SKM-1 treated with dmso at 0.1 percent for 144 hours (cell line): ENCODE results near the gene EMX1.

Experiments used
- DNase-seq: peaks from one replicate; lab custom pipeline; 2025; ENCODE audit not compliant: unreplicated experiment; lab: John Stamatoyannopoulos, UW

Gene EMX1

GRCh38 chr2:72924353-72925240 is 7.3 kb downstream of the EMX1 start:
- no peak for DNase-seq

DNA sequence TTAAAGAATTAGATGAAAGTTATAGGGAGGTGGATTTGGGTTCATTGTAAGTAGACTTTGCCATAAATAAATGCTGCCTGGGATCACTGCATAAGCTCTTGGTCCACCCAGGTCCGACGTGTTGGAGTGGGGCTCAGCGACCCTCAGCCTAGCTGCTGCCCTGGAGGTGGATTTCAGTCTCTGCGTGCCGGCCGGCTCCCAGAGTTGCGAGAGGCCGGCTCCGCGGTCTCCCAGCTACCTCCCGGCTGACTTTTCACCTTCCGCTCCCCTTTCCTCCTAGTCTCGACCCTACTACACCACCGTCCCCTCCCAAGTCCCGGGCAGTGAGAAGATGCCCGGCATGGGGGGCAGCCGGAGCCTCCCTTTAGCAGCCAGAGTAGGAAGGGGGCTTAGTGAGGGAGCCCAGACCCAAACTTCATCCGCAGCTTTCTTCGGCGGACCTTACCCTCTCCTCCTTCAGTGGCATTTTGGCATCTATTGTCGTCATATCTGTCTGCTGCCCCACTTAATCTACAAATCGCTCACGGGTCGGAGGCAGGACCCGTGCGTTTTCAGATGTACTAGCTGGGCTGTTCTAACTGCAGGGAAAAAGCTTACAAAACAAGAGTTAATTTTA is 8.1 kb downstream of the EMX1 start:
- DNase-seq, result no peak

DNA sequence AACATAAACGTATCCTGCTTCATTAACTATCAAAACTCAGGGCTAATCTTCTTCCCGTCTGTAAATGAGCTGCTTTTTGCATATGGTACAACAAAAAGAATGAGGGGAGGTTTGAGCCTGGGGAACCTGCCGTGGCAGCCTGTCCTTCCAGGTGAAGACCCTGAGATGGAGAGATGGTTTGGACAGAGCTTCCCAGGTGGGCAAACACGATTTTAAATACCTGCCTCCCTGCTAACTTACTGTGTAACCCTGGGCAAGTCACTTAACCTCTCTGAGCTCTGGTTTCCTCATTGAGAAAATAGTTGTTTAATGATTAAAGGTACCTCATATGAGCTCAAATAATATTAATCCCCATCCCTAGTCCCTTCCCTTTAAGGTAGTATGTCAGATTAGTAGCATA is 9.0 kb downstream of the EMX1 start:
- DNase-seq, result no peak

DNA sequence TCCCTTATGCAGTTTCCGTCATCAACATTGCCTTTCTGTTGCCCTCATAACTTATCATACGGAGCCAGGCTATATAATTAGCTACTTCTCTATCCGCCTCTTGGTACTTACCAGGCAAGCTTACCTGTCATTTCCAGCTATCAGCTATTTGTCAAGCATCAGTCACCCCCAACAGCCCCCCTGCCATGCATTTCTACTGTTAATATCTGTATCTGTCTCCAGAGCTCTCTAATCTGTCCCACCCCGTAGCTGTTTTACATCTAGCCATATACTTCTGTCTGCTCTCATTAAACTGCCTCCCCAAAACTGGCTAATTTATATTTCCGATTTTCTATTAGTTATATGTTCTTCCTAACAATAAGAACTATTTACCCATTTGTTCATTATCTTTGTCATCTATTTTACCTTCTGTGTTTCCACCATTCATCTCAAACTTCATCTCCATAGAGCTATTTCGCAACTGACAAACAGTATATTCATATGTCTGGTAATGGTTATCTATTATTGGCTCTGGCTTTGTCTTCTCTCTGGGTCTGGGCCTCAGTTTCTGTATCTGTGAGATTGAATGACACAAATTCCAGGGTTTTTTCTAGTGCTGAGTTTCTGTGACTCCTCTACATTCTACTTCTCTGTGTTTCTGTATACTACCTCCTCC is 9.6 kb downstream of the EMX1 start:
- DNase-seq, result no peak

DNA sequence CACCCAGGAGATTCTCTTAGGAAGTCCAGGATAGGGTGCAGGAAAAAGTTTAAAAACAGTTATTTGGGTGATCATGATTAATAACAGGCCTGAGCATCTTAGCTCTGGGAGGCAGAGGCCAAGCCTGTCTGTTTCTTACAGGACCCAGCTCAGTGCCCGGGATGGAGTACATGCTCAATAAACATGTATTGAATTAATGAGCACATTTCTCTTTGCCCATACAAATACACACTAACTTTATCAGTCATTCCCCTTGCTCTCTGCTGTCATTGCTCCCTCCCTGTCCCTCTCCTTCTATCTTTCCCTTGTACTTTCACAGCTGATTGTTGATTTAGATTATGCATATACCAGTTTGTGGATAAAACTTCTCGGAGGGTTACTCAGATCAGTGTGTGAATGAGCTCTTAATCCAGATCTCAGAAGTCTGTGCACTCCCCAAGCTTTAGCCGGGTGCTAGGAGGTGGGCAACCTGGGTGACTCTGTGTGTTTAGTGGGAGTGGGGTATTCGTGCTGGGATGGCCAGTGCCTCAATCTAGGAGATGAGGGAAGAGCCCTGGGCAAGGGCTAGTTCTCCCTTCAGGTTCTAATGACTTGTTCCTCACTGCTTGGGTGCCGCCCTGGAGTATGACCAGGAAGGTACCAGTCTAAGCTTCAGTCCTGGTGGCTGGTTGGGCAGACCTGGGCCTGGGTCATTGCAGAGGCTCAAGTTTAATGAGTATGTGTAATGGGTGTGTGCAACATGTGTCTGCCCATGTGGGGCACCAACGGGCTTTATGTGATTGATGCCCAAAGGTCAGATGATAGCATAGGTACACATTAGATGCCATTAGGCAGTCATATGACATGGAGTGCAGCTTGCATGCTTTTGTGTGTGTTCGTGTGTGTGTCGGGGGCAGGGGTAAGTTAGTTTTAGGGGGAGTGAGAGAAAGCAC is 10.6 kb downstream of the EMX1 start:
- DNase-seq, result no peak

- no peak for DNase-seq
These were observed 11.7 kb downstream of the EMX1 start for GRCh38 chr2:72929010-72929409.

DNA sequence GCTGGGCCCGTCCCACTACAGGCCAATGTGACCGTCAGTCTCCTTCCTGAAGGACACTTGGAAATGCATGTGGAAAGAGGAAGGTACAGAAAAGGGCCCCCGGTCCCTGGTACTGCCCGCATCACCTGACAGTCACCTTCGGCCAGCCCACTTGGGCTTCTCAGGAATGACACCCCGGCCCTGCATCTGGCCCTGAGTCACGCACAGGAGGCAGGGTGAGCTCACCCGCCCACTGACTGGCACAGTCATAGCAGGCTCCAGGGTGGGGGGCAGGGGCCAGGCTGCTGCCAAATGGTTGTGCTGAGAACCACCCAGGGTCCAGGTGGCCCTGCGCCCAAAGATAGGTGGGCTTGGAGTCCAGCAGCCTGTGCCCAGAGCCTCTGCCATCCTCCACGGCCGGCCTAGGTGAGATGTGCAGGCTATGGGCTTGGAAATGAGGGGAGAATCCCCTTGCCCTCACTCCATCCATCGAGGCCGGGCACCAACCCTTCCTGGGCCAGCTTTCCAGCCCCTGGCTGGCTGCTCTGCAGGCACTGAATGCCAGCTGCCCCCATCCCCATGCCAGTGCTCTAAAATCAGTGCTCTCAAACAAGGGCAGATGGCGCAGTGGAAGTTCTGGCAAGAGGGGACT is 14.1 kb downstream of the EMX1 start:
- DNase-seq, result no peak

- no peak for DNase-seq
These were observed 14.9 kb downstream of the EMX1 start for GRCh38 chr2:72932045-72932740.

DNA sequence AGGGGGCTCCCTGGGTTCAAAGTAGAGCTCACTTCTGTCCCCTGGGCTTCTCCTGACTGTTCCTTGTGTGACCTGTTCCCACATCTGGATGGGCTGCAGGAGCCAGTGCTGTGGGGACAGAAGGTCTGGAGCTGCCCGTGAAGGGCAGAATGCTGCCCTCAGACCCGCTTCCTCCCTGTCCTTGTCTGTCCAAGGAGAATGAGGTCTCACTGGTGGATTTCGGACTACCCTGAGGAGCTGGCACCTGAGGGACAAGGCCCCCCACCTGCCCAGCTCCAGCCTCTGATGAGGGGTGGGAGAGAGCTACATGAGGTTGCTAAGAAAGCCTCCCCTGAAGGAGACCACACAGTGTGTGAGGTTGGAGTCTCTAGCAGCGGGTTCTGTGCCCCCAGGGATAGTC is 15.5 kb downstream of the EMX1 start:
- DNase-seq, result no peak

DNA sequence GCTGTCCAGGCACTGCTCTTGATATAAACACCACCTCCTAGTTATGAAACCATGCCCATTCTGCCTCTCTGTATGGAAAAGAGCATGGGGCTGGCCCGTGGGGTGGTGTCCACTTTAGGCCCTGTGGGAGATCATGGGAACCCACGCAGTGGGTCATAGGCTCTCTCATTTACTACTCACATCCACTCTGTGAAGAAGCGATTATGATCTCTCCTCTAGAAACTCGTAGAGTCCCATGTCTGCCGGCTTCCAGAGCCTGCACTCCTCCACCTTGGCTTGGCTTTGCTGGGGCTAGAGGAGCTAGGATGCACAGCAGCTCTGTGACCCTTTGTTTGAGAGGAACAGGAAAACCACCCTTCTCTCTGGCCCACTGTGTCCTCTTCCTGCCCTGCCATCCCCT is 15.9 kb downstream of the EMX1 start:
- no peak for DNase-seq

DNA sequence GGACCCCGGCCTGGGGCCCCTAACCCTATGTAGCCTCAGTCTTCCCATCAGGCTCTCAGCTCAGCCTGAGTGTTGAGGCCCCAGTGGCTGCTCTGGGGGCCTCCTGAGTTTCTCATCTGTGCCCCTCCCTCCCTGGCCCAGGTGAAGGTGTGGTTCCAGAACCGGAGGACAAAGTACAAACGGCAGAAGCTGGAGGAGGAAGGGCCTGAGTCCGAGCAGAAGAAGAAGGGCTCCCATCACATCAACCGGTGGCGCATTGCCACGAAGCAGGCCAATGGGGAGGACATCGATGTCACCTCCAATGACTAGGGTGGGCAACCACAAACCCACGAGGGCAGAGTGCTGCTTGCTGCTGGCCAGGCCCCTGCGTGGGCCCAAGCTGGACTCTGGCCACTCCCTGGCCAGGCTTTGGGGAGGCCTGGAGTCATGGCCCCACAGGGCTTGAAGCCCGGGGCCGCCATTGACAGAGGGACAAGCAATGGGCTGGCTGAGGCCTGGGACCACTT is 16.4 kb downstream of the EMX1 start:
- DNase-seq, result no peak

GRCh38 chr2:72934683-72935610 is 17.6 kb downstream of the EMX1 start:
- DNase-seq, result no peak

- no peak for DNase-seq
These were observed 18.3 kb downstream of the EMX1 start for GRCh38 chr2:72935611-72935957.

GRCh38 chr2:72936660-72937355 is 19.5 kb downstream of the EMX1 start:
- DNase-seq, result no peak

GRCh38 chr2:72937356-72937669 is 20.0 kb downstream of the EMX1 start:
- no peak for DNase-seq

GRCh38 chr2:72938455-72938854 is 21.1 kb downstream of the EMX1 start:
- no peak for DNase-seq

DNA sequence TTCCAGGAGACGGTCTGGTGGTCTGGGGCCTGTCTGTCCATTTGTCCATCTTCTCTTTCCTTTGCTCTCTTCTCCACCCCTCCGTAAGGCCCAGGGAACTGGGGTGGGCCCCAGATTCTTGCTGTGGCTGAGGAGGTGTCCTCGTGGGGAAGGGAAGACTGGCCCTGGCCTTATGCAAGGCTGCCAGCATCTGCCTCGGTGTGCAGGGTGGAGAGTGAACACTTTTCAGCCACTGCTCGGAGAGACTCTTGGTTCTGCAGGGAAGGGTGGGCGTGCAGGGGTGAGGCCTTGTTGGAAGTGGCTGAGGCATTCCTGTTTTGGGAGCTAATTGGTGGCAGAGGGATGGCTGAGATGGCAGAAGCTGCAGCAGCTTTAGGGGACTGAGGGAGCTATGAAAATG is 23.0 kb downstream of the EMX1 start:
- no peak for DNase-seq

- no peak for DNase-seq
These were observed 23.5 kb downstream of the EMX1 start for GRCh38 chr2:72940786-72941185.
